ENCODE measurements around the gene TMEM132C. TPM values are rescaled to one million over a fixed set of nuclear protein-coding genes. Genes with fewer than 3 reads are reported as not detected.
A peak's percentile ranks its signal among the peaks of the same experiment; 100 is the strongest.

TMEM132C gene
- polyA plus RNA-seq, 2 of the 4 experiments (the other 2 are of a cell fraction) = not detected

DNA sequence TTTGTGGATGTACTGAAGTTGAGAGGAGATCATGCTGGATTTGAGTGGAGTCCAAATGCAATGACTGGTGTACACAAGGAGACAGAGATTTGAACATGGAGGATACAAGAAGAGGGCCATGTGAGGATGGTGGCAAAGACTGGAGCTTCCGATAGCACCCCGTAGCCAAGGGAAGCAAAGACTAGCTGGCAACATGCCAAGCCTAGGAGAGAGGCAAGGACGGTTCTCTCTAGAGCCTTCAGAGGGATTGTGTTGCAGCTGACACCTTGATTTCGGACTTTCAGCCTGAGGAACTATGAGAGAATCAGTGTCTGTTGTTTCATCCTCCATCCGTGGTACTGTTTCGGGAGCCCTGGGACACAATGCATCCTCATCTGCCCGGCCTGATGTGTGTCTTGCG lies 354.3 kb downstream of the TMEM132C start:
- ATAC-seq (no peak), FAIRE-seq (no peak), DNase-seq (ENCODE audit: low read depth in 1 of 2, low spot score in 1 of 2) (no peak)
- Histone ChIP-seq H3K4me3 (no peak overlapping the region), H3K4me1 (no peaks in the 10 kb centered on the region), H3K9me3 (no peaks in the 10 kb centered on the region), H3K4me2 (no peak overlapping the region), H3K27ac (no peak overlapping the region)
- ChIA-PET CTCF (interaction anchor here (0.6 kb wide), 1 partner anchor 115 kb away, joined by 3 read pairs; no protein-coding TSS in a partner anchor), POLR2A (no interaction called here)
- TF ChIP-seq CHD4 (IDR thresholded peaks at IDR 0.05; ENCODE audit: borderline replicate concordance) = no peak
- no peak for TF ChIP-seq NR3C1 (IDR thresholded peaks at IDR 0.05)
- TF ChIP-seq PHF8 (IDR thresholded peaks at IDR 0.05; ENCODE audit: borderline replicate concordance, low read depth) = no peak
- no peak for TF ChIP-seq MAFK (IDR thresholded peaks at IDR 0.05; ENCODE audit: partially characterized antibody)
- TF ChIP-seq, protein P1, sequence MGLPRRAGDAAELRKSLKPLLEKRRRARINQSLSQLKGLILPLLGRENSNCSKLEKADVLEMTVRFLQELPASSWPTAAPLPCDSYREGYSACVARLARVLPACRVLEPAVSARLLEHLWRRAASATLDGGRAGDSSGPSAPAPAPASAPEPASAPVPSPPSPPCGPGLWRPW (IDR thresholded peaks at IDR 0.05) = no peak
- TF ChIP-seq EHMT2 (IDR thresholded peaks at IDR 0.05; ENCODE audit: low read depth) = no peak
- TF ChIP-seq RCOR1 (IDR thresholded peaks at IDR 0.05; ENCODE audit: low read depth, low read length) = no peak
- no peak for TF ChIP-seq ESRRA (IDR thresholded peaks at IDR 0.05; ENCODE audit: borderline replicate concordance, low read length)
- no peak for TF ChIP-seq RARB (CRISPR knock-in tag; IDR thresholded peaks at IDR 0.05)
- TF ChIP-seq EHF (CRISPR knock-in tag; IDR thresholded peaks at IDR 0.05) = no peak
- no peak for TF ChIP-seq KDM1A (IDR thresholded peaks at IDR 0.05; ENCODE audit: low read depth)
- TF ChIP-seq, protein P2, sequence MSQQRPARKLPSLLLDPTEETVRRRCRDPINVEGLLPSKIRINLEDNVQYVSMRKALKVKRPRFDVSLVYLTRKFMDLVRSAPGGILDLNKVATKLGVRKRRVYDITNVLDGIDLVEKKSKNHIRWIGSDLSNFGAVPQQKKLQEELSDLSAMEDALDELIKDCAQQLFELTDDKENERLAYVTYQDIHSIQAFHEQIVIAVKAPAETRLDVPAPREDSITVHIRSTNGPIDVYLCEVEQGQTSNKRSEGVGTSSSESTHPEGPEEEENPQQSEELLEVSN (IDR thresholded peaks at IDR 0.05; ENCODE audit: borderline replicate concordance, low read depth) = no peak
- TF ChIP-seq FOXS1 (CRISPR knock-in tag; IDR thresholded peaks at IDR 0.05) = no peak
- no peak for TF ChIP-seq CHD2 (IDR thresholded peaks at IDR 0.05; ENCODE audit: low read length, partially characterized antibody)
- 27% methylated on average over 8 of the region's 8 CpGs for WGBS (ENCODE audit: missing lambda C conversion rate)

DNA sequence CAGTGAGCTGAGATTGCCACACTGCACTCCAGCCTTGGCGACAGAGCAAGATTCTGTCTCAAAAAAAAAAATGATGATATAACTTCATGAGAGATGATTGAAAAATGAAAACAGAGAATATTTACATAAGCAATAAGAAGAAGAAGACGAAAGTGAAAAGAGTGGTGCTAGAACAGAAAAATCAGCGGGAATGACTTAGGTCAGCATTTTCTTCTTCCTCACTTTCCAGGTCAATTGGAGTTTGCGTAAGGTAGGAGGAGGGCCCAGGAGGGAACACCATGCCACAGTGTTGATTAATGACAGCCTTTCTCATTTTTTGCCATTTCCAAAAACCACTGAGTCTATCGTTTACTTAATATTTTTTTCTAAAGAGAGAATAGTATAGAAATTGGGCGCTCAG lies 356.8 kb downstream of the TMEM132C start:
- no peak overlapping the region for H3K4me2 ChIP-seq
- TF ChIP-seq MAFK (IDR thresholded peaks at IDR 0.05; ENCODE audit: partially characterized antibody) = peak; percentile 68
- TF ChIP-seq, protein P2 (IDR thresholded peaks at IDR 0.05; ENCODE audit: borderline replicate concordance, low read depth) = no peak
- ATAC-seq (no peak), DNase-seq (ENCODE audit: low read depth in 1 of 2, low spot score in 1 of 2) (no peak), FAIRE-seq (no peak)
- ChIA-PET POLR2A (no interaction called here), CTCF (no interaction called here)
- no peak overlapping the region for H3K27ac ChIP-seq
- WGBS (ENCODE audit: missing lambda C conversion rate) = 30% methylated on average over 6 of the region's 6 CpGs
- H3K4me1 ChIP-seq = no peaks in the 10 kb centered on the region
- no peak overlapping the region for H3K4me3 ChIP-seq
- H3K9me3 ChIP-seq = no peaks in the 10 kb centered on the region

DNA sequence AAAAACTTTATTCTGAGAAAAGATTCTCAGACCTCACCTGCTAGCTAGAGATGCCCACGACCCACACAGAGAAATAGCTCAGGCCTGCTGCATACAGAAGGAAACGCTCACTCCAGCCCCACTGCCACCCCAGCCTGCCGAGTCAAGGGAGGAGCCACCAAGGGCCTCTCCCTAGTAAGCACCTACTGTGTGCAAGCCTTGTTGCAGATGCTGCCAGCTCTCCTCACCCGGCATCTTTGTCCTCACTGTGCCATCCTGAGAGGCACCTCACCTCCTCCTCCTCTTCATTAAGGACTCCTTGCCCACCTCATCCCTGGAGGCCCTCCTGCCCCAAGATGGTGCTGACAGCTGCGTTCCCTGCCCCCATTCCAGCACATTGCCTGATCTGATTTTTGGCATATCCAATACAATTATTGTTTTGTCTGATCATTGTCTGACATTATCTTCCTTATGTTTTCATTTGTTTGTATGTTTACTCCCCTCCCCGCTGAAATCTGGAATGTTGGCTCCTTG lies 359.9 kb downstream of the TMEM132C start:
- ChIA-PET POLR2A (no interaction called here), CTCF (no interaction called here)
- ATAC-seq (no peak), DNase-seq (ENCODE audit: low read depth in 1 of 2, low spot score in 1 of 2) (no peak), FAIRE-seq (no peak)
- H3K4me3 ChIP-seq = no peak overlapping the region
- no peak overlapping the region for H3K27ac ChIP-seq
- no peaks in the 10 kb centered on the region for H3K4me1 ChIP-seq
- TF ChIP-seq HOXB5 (CRISPR knock-in tag; IDR thresholded peaks at IDR 0.05) = no peak
- 2% methylated on average over 6 of the region's 6 CpGs for WGBS (ENCODE audit: missing lambda C conversion rate)
- H3K9me3 ChIP-seq = no peaks in the 10 kb centered on the region
- H3K4me2 ChIP-seq = no peak overlapping the region

DNA sequence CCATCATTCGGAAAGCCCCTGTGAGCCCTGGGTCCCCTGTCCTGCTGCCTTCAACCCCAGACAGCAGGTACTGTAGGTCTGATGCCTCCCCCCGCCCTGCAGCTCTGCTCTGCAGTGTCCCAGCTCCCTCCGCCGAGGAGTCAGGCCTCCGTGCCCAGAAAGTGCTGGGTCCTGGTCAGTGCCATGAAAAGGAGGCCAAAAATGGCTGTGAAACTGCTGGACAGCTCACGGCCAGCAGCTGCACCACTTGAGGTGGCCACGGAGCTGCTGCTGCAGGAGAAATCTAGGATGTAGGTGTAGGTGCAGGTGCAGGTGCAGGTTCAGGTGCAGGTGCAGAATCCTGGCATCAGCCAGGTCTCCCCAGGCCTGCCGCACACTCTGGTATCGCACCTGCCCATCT lies 360.7 kb downstream of the TMEM132C start:
- FAIRE-seq = no peak
- CTCF ChIA-PET = no interaction called here
- no peaks in the 10 kb centered on the region for H3K4me1 ChIP-seq
- no peak overlapping the region for H3K27ac ChIP-seq
- TF ChIP-seq TP53 (CRISPR knock-in tag; IDR thresholded peaks at IDR 0.05) (no peak), ZFP36 (IDR thresholded peaks at IDR 0.05; ENCODE audit: borderline replicate concordance, partially characterized antibody) (no peak)
- 20% methylated on average over 5 of the region's 9 CpGs for WGBS (ENCODE audit: missing lambda C conversion rate)
- no peak overlapping the region for H3K4me2 ChIP-seq
- no peak for DNase-seq (ENCODE audit: low read depth in 1 of 2, low spot score in 1 of 2)
- POLR2A ChIA-PET = no interaction called here
- no peaks in the 10 kb centered on the region for H3K9me3 ChIP-seq
- no peak overlapping the region for H3K4me3 ChIP-seq
- no peak for ATAC-seq
